Endothelial cell (in vitro differentiated cells): ENCODE measurements around the gene PGLYRP3. TPM values are rescaled to one million over a fixed set of nuclear protein-coding genes. Genes with fewer than 3 reads are reported as not detected.
"Not testable (repeated sequence)": the region's sequence is repeated elsewhere in the genome, so short reads cannot be mapped to it uniquely, and the experiment has no call there.

Source experiments
- DNase-seq: peaks from one replicate; pipeline ENCODE4 v3.0.0; 2021; ENCODE audit warnings: low spot score
- H3K27ac Mint-ChIP-seq: one replicate; pipeline ENCODE4 v1.8.0; 2021; ENCODE audit warnings: mixed read lengths, inconsistent platforms; ENCODE audit not compliant: unreplicated experiment
- H3K27me3 Mint-ChIP-seq: one replicate; pipeline ENCODE4 v1.8.0; 2021; ENCODE audit warnings: mild to moderate bottlenecking, moderate library complexity, mixed read lengths, inconsistent platforms; ENCODE audit not compliant: unreplicated experiment
- H3K36me3 Mint-ChIP-seq: one replicate; pipeline ENCODE4 v1.8.0; 2021; ENCODE audit warnings: mild to moderate bottlenecking, low read depth, mixed read lengths, inconsistent platforms; ENCODE audit not compliant: unreplicated experiment
- H3K4me1 Mint-ChIP-seq: one replicate; pipeline ENCODE4 v1.8.0; 2021; ENCODE audit warnings: mild to moderate bottlenecking, mixed read lengths, inconsistent platforms; ENCODE audit not compliant: unreplicated experiment
- H3K4me3 Mint-ChIP-seq: one replicate; pipeline ENCODE4 v1.8.0; 2021; ENCODE audit warnings: mild to moderate bottlenecking, mixed read lengths, inconsistent platforms; ENCODE audit not compliant: unreplicated experiment
- H3K9me3 Mint-ChIP-seq: one replicate; pipeline ENCODE4 v1.8.0; 2021; ENCODE audit warnings: mixed read lengths, inconsistent platforms; ENCODE audit not compliant: unreplicated experiment
- CTCF ChIP-seq: fragments of 200-600 bp; sonication (generic); IDR thresholded peaks from one replicate; pipeline ENCODE4 v1.5.0; 2021; ENCODE audit warnings: antibody characterized with exemption; ENCODE audit not compliant: unreplicated experiment
- total RNA-seq: library from RNA; stranded (reverse); fragmentation: NEBNext Ultra II Directional; extraction: Animal tissue kit (Norgen Biotek cat#: 25700); gene quantifications from one replicate; pipeline ENCODE4 v1.2.1, GENCODE V29; 2021; ENCODE audit not compliant: unreplicated experiment

The PGLYRP3 gene
- total RNA-seq, 1 donor from 2014 or later: 1.1 TPM

- no peak for TF ChIP-seq CTCF
- H3K36me3 Mint-ChIP-seq: no peaks in the 10 kb centered on the region
- H3K27me3 Mint-ChIP-seq: peaks cover 3% of the 10 kb centered on the region
Observed at GRCh38 chr1:153347856-153348255, 35.1 kb upstream of the PGLYRP3 start.

GRCh38 chr1:153347049-153347448, 34.3 kb upstream of the PGLYRP3 start:
- DNase-seq, H3K9me3 Mint-ChIP-seq, H3K36me3 Mint-ChIP-seq, H3K27ac Mint-ChIP-seq, H3K27me3 Mint-ChIP-seq, H3K4me3 Mint-ChIP-seq: not testable (repeated sequence)
- peaks cover 58% of the 10 kb centered on the region for H3K4me1 Mint-ChIP-seq

More at GRCh38 chr1:153347856-153348255, 35.1 kb upstream of the PGLYRP3 start:
- Mint-ChIP-seq H3K4me3 (no peak overlapping the region), H3K4me1 (peaks cover 54% of the 10 kb centered on the region), H3K27ac (no peak overlapping the region), H3K9me3 (no peaks in the 10 kb centered on the region)
- DNase-seq: no peak

- TF ChIP-seq CTCF: no peak
- Mint-ChIP-seq H3K4me3 (peak overlapping the region; percentile 18), H3K9me3 (no peaks in the 10 kb centered on the region), H3K27ac (no peak overlapping the region), H3K4me1 (peaks cover 63% of the 10 kb centered on the region), H3K27me3 (peaks cover 4% of the 10 kb centered on the region), H3K36me3 (peaks cover under 1% of the 10 kb centered on the region)
- no peak for DNase-seq
Observed at GRCh38 chr1:153346077-153346723, 33.4 kb upstream of the PGLYRP3 start.

- no peak for DNase-seq
- TF ChIP-seq CTCF: no peak
- Mint-ChIP-seq H3K9me3 (no peaks in the 10 kb centered on the region), H3K4me3 (no peak overlapping the region), H3K36me3 (peaks cover 5% of the 10 kb centered on the region), H3K4me1 (peaks cover 65% of the 10 kb centered on the region), H3K27ac (no peak overlapping the region), H3K27me3 (peaks cover 8% of the 10 kb centered on the region)
Observed at GRCh38 chr1:153345187-153346076, 32.7 kb upstream of the PGLYRP3 start.

GRCh38 chr1:153344718-153345025, 31.9 kb upstream of the PGLYRP3 start:
- no peak for TF ChIP-seq CTCF
- H3K4me1 Mint-ChIP-seq: peaks cover 65% of the 10 kb centered on the region

More at GRCh38 chr1:153344718-153345025, 31.9 kb upstream of the PGLYRP3 start:
- Mint-ChIP-seq H3K27ac (peak overlapping the region; percentile 82), H3K27me3 (peaks cover 8% of the 10 kb centered on the region), H3K4me3 (peak overlapping the region; percentile 11), H3K36me3 (peaks cover 5% of the 10 kb centered on the region), H3K9me3 (no peaks in the 10 kb centered on the region)
- DNase-seq: no peak
